HCT116 (cell line): ENCODE results near the gene PFKFB2. TPM values are rescaled to one million over a fixed set of nuclear protein-coding genes. Genes with fewer than 3 reads are reported as not detected.

Experiments
- ATAC-seq: fragments of 200-7000 bp; cut with Tn5 transposase; 2 replicates; pipeline ENCODE4 v1.9.1; 2020; ENCODE audit warnings: mild to moderate bottlenecking, moderate library complexity
- BruUV-seq: library from RNA; stranded (reverse); fragments of 400-500 nt; replicated peaks from 2 replicates; lab custom pipeline; 2021; lab: Mats Ljungman, UMichigan
- CTCF ChIA-PET: fragments of 300-600 bp; sonication (Branson Sonifier 250); formaldehyde crosslinking; loops from one replicate; lab custom pipeline; 2021; ENCODE audit warnings: antibody characterized with exemption; lab: Charles Lee
- POLR2A ChIA-PET: fragments of 300-600, 350-600 bp; sonication (Branson Sonifier 250); formaldehyde crosslinking; loops from one replicate; lab custom pipeline; 2021; ENCODE audit warnings: antibody characterized with exemption; lab: Charles Lee
- RAD21 ChIA-PET, 2 experiments: fragments of 300-600 bp; sonication (Branson Sonifier 250); formaldehyde crosslinking; loops; one replicate each; lab custom pipeline; 2023; ENCODE audit warnings: low total read pairs in 2 of 2; ENCODE audit not compliant: uncharacterized antibody in 2 of 2, unreplicated experiment in 2 of 2, low non-redundant PET in 1 of 2; lab: Charles Lee
- DNase-seq: peaks from one replicate; pipeline ENCODE4 v3.0.0-alpha.2; 2010; ENCODE audit warnings: low read depth, low spot score
- H2AFZ ChIP-seq: fragments of 200-600 bp; shearing (Covaris generic), sonication (generic); 2 replicates; pipeline ENCODE4 v1.6.1; 2017; ENCODE audit warnings: low read depth, mixed run types, mixed read lengths, antibody characterized with exemption, low read length; ENCODE audit not compliant: poor library complexity, severe bottlenecking
- H3K27ac ChIP-seq: 2 replicates; pipeline ENCODE4 v1.5.1; 2012; ENCODE audit warnings: low read depth, low read length
- H3K27me3 ChIP-seq: fragments of 200-600 bp; sonication (generic); 2 replicates; pipeline ENCODE4 v1.6.1; 2016; ENCODE audit warnings: mixed run types, low read length, mixed read lengths; ENCODE audit not compliant: insufficient read depth
- H3K36me3 ChIP-seq, 2 experiments: fragments of 200-500 bp in 1 of 2; fragments of 200-600 bp in 1 of 2; sonication (Bioruptor generic) in 1 of 2; sonication (generic) in 1 of 2; 2 replicates each; pipeline versions ENCODE4 v1.5.1 to v1.6.1; 2014 to 2016; ENCODE audit warnings: low read length in 2 of 2, inconsistent platforms in 1 of 2, mixed read lengths in 1 of 2, mixed run types in 1 of 2; ENCODE audit not compliant: insufficient read depth in 2 of 2, control insufficient read depth in 1 of 2
- H3K4me1 ChIP-seq, 2 experiments: fragments of 200-600 bp in 1 of 2; sonication (generic) in 1 of 2; 2 replicates each; pipeline versions ENCODE4 v1.5.1 to v1.6.1; 2012 to 2017; ENCODE audit warnings: low read length in 2 of 2, inconsistent platforms in 1 of 2, mild to moderate bottlenecking in 1 of 2, mixed read lengths in 1 of 2, mixed run types in 1 of 2, moderate library complexity in 1 of 2; ENCODE audit not compliant: insufficient read depth in 2 of 2, control insufficient read depth in 1 of 2
- H3K4me2 ChIP-seq: fragments of 200-600 bp; sonication (generic); 2 replicates; pipeline ENCODE4 v1.6.1; 2017; ENCODE audit warnings: mixed run types, low read length, mixed read lengths
- H3K4me3 ChIP-seq, 2 experiments: fragments of 200-600 bp in 1 of 2; sonication (generic) in 1 of 2; replicated peaks in 1 of 2; 2 replicates each; pipeline ENCODE4 v1.5.1; 2011 to 2016; ENCODE audit warnings: low read length in 2 of 2, control low read depth in 1 of 2, low read depth in 1 of 2, mild to moderate bottlenecking in 1 of 2, mixed read lengths in 1 of 2, mixed run types in 1 of 2
- H3K79me2 ChIP-seq: fragments of 200-600 bp; sonication (generic); 2 replicates; pipeline ENCODE4 v1.6.1; 2017; ENCODE audit warnings: mild to moderate bottlenecking, mixed run types, low read length, moderate library complexity, mixed read lengths; ENCODE audit not compliant: insufficient read depth
- H3K9ac ChIP-seq: fragments of 200-600 bp; sonication (generic); 2 replicates; pipeline ENCODE4 v1.6.1; 2016; ENCODE audit warnings: low read length, mixed read lengths
- H3K9me2 ChIP-seq: fragments of 200-600 bp; sonication (generic), shearing (Covaris generic); 2 replicates; pipeline ENCODE4 v1.6.1; 2017; ENCODE audit warnings: mixed run types, mild to moderate bottlenecking, moderate library complexity; ENCODE audit not compliant: insufficient read depth
- H3K9me3 ChIP-seq, 2 experiments: fragments of 200-500 bp in 1 of 2; fragments of 200-600 bp in 1 of 2; sonication (Bioruptor generic) in 1 of 2; sonication (generic) in 1 of 2; 2 replicates each; pipeline ENCODE4 v1.6.1; 2014 to 2017; ENCODE audit warnings: low read length in 2 of 2, mixed read lengths in 2 of 2, inconsistent platforms in 1 of 2, low read depth in 1 of 2, mild to moderate bottlenecking in 1 of 2, mixed run types in 1 of 2, moderate library complexity in 1 of 2; ENCODE audit not compliant: control insufficient read depth in 1 of 2, insufficient read depth in 1 of 2
- H4K20me1 ChIP-seq: fragments of 200-600 bp; sonication (generic), shearing (Covaris generic); 2 replicates; pipeline ENCODE4 v1.6.1; 2017; ENCODE audit warnings: mixed run types, mild to moderate bottlenecking, moderate library complexity; ENCODE audit not compliant: insufficient read depth
- CEBPB ChIP-seq: IDR thresholded peaks from 2 replicates; pipeline ENCODE4 v1.6.1; 2012; ENCODE audit warnings: low read depth
- EGR1 ChIP-seq: IDR thresholded peaks from 2 replicates; pipeline ENCODE4 v1.6.1; 2012; ENCODE audit warnings: low read depth
- EZH2 ChIP-seq: fragments of 200-600 bp; sonication (generic); IDR thresholded peaks from 2 replicates; pipeline ENCODE4 v1.6.1; 2017; ENCODE audit warnings: antibody characterized with exemption, mixed run types
- EZH2phosphoT487 ChIP-seq: fragments of 200-600 bp; IDR thresholded peaks from 2 replicates; pipeline ENCODE4 v1.6.1; 2018; ENCODE audit warnings: antibody characterized with exemption, borderline replicate concordance
- MAX ChIP-seq: IDR thresholded peaks from 2 replicates; pipeline ENCODE4 v1.6.1; 2012
- POLR2A ChIP-seq: IDR thresholded peaks from 2 replicates; pipeline ENCODE4 v1.7.0; 2011; ENCODE audit warnings: borderline replicate concordance; ENCODE audit not compliant: insufficient read depth, insufficient read length; ENCODE audit errors: extremely low read depth
- SP1 ChIP-seq: IDR thresholded peaks from 2 replicates; pipeline ENCODE4 v1.6.1; 2012; ENCODE audit warnings: low read depth
- TCF7L2 ChIP-seq: IDR thresholded peaks from 2 replicates; pipeline ENCODE4 v1.7.0; 2011; ENCODE audit warnings: borderline replicate concordance, inconsistent platforms; ENCODE audit not compliant: insufficient read depth, insufficient read length; ENCODE audit errors: extremely low read depth
- YY1 ChIP-seq: IDR thresholded peaks from 2 replicates; pipeline ENCODE4 v1.6.1; 2011; ENCODE audit warnings: low read length, low read depth, moderate library complexity, mild to moderate bottlenecking; ENCODE audit not compliant: insufficient replicate concordance; ENCODE audit errors: extremely low read depth
- ZBTB33 ChIP-seq: IDR thresholded peaks from 2 replicates; pipeline ENCODE4 v1.6.1; 2011; ENCODE audit warnings: mild to moderate bottlenecking, low read length, moderate library complexity; ENCODE audit not compliant: insufficient replicate concordance; ENCODE audit errors: extremely low read depth
- ZFX ChIP-seq: fragments of 450-650 bp; IDR thresholded peaks from 2 replicates; pipeline ENCODE4 v1.6.1; 2017
- ZNF274 ChIP-seq: fragments of 200-500 bp; sonication (Bioruptor generic); IDR thresholded peaks from 2 replicates; pipeline ENCODE4 v1.6.1; 2014; ENCODE audit warnings: mild to moderate bottlenecking, low read depth, low read length, inconsistent platforms
- intact Hi-C: fragments of 100-400 bp; cut with micrococcal nuclease; formaldehyde crosslinking; loops from 2 replicates; pipeline ENCODE4 v1.10.0; 2022
- total RNA-seq: library from RNA; stranded (reverse); gene quantifications from one replicate; pipeline ENCODE4 v1.2.1, GENCODE V29; 2021; ENCODE audit not compliant: unreplicated experiment
- TF ChIP-seq, protein P1 (sequence below): IDR thresholded peaks from 2 replicates; pipeline ENCODE4 v1.6.1; 2012; ENCODE audit warnings: low read depth
- TF ChIP-seq, protein P2 (sequence below): IDR thresholded peaks from 2 replicates; pipeline ENCODE4 v1.6.1; 2012

The PFKFB2 gene
- total RNA-seq, 1 experiment from 2014 or later, result 13.9 TPM

DNA sequence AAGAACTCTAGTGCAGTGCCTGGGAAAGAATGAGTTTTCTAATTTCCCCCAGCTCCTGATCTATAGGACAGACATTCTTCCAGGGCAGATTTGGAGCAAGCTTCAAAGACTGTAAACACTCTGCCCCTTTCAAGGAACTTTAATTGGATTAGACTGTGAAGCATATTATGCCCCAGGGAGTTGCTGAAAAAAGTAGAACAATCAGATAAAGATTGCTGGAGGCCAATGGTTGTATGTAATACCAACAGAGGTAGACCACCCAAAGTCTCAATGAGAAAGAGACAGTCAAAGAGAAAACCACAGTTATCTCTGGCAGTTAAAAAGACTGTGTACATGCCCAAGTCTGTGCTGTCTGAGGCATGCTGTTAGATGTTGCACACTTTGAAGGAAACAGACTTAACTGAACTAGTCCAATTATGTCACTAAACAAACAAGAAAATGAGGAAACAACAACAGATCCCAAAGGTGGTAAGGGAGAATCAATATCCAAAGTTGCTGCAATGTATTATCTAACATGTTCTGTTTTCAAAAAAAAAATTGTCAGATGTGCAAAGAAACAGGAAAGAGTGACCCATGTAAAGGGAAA lies 75.4 kb downstream of the PFKFB2 start (continued):
- TF ChIP-seq, protein P1, sequence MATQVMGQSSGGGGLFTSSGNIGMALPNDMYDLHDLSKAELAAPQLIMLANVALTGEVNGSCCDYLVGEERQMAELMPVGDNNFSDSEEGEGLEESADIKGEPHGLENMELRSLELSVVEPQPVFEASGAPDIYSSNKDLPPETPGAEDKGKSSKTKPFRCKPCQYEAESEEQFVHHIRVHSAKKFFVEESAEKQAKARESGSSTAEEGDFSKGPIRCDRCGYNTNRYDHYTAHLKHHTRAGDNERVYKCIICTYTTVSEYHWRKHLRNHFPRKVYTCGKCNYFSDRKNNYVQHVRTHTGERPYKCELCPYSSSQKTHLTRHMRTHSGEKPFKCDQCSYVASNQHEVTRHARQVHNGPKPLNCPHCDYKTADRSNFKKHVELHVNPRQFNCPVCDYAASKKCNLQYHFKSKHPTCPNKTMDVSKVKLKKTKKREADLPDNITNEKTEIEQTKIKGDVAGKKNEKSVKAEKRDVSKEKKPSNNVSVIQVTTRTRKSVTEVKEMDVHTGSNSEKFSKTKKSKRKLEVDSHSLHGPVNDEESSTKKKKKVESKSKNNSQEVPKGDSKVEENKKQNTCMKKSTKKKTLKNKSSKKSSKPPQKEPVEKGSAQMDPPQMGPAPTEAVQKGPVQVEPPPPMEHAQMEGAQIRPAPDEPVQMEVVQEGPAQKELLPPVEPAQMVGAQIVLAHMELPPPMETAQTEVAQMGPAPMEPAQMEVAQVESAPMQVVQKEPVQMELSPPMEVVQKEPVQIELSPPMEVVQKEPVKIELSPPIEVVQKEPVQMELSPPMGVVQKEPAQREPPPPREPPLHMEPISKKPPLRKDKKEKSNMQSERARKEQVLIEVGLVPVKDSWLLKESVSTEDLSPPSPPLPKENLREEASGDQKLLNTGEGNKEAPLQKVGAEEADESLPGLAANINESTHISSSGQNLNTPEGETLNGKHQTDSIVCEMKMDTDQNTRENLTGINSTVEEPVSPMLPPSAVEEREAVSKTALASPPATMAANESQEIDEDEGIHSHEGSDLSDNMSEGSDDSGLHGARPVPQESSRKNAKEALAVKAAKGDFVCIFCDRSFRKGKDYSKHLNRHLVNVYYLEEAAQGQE, result no peak
- TF ChIP-seq, protein P2, sequence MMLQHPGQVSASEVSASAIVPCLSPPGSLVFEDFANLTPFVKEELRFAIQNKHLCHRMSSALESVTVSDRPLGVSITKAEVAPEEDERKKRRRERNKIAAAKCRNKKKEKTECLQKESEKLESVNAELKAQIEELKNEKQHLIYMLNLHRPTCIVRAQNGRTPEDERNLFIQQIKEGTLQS, result no peak
- TF ChIP-seq EGR1 (no peak), EZH2 (no peak)

- POLR2A ChIA-PET, result no interaction called here
- BruUV-seq, result no TSS peak
Observed at GRCh38 chr1:207129053-207129452, 76.0 kb downstream of the PFKFB2 start.

More at GRCh38 chr1:207129053-207129452, 76.0 kb downstream of the PFKFB2 start:
- DNase-seq, result no peak
- Histone ChIP-seq H3K4me3 (no peak overlapping the region), H2AFZ (no peak overlapping the region), H3K27ac (no peak overlapping the region), H3K4me2 (no peak overlapping the region), H3K36me3 (no peaks in the 10 kb centered on the region), H3K9me3 (no peaks in the 10 kb centered on the region; a peak in 1 of 4 replicates), H3K4me1 (no peaks in the 10 kb centered on the region), H4K20me1 (no peaks in the 10 kb centered on the region), H3K27me3 (no peaks in the 10 kb centered on the region), H3K9ac (no peak overlapping the region), H3K9me2 (no peaks in the 10 kb centered on the region), H3K79me2 (no peaks in the 10 kb centered on the region)
- ChIA-PET RAD21 (no interaction called here), CTCF (no interaction called here)
- no peak for TF ChIP-seq ZNF274
- TF ChIP-seq ZBTB33, result no peak
- TF ChIP-seq ZFX, result no peak
- no peak for TF ChIP-seq EZH2phosphoT487
- no peak for TF ChIP-seq SP1
- TF ChIP-seq POLR2A, result no peak
- TF ChIP-seq CEBPB, result no peak
- TF ChIP-seq MAX, result no peak
- TF ChIP-seq TCF7L2, result no peak
- TF ChIP-seq, protein P1, result no peak
- no peak for TF ChIP-seq YY1
- ATAC-seq, result no peak
- intact Hi-C loops, result no loop called here
